B cell (primary cell): Measurements from ENCODE around the gene TAF8.

Source experiments
- EZH2 ChIP-seq: IDR thresholded peaks from 2 replicates; pipeline ENCODE4 v1.6.1; 2012; ENCODE audit warnings: borderline replicate concordance, low read depth, mild to moderate bottlenecking, moderate library complexity, low read length; ENCODE audit not compliant: insufficient read depth, poor library complexity, severe bottlenecking
- TF ChIP-seq, protein P1 (sequence below): fragments of 200-600 bp; IDR thresholded peaks from one replicate; pipeline ENCODE4 v1.8.0; 2022; ENCODE audit warnings: antibody characterized with exemption, mild to moderate bottlenecking

DNA sequence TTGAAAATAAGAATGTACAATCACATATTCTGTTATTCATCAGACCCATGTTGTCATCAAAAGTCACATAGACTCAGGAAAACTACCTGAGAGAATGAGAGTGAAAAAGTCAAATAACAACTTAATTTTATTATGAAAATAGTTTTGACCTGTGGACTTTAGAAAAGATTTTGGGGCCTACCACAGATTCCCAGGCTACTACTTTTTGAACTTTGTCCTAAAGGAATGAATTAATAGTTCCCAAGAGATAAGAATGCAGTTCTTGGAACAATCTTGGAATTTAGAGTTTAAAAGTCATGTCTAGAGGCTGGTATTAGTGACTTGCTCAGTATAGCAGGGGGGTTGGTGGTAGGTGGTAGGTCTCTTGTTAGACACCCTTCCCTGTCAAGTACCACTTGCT, 3.3 kb downstream of the TAF8 start:
- TF ChIP-seq, protein P1, sequence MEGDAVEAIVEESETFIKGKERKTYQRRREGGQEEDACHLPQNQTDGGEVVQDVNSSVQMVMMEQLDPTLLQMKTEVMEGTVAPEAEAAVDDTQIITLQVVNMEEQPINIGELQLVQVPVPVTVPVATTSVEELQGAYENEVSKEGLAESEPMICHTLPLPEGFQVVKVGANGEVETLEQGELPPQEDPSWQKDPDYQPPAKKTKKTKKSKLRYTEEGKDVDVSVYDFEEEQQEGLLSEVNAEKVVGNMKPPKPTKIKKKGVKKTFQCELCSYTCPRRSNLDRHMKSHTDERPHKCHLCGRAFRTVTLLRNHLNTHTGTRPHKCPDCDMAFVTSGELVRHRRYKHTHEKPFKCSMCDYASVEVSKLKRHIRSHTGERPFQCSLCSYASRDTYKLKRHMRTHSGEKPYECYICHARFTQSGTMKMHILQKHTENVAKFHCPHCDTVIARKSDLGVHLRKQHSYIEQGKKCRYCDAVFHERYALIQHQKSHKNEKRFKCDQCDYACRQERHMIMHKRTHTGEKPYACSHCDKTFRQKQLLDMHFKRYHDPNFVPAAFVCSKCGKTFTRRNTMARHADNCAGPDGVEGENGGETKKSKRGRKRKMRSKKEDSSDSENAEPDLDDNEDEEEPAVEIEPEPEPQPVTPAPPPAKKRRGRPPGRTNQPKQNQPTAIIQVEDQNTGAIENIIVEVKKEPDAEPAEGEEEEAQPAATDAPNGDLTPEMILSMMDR = no peak
- TF ChIP-seq EZH2 = no peak
